Activated T-helper 1 cell treated with Interleukin-2 at 50 U/mL for 16 hours (primary cell): ENCODE measurements around the gene FANCC.
"Not testable (repeated sequence)": the region's sequence is repeated elsewhere in the genome, so short reads cannot be mapped to it uniquely, and the experiment has no call there.

Source experiments
- DNase-seq: peaks from one replicate; pipeline ENCODE4 v3.0.0-alpha.2; 2020; ENCODE audit warnings: low read depth

FANCC gene

GRCh38 chr9:95226921-95227320 lies 90.6 kb downstream of the FANCC start:
- no peak for DNase-seq

DNA sequence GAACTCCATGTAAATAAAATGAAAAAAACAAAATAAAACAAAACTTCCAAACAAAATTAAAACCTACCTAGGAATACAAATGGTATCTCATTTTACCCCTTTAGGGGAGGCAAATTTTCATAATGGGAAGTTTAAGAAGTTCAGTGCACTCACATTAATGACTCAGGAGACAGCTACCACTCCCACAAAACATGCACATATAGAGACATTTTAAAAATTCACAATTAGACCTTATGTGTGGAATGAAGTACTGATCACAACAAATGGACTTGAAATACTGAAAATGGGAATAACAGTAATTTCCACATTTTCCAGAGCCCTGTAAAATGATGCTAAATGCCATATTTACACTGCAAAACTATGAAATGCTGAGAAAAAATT lies 91.8 kb downstream of the FANCC start:
- DNase-seq = no peak

GRCh38 chr9:95225076-95225725 lies 92.3 kb downstream of the FANCC start:
- DNase-seq = no peak

GRCh38 chr9:95224376-95225019 lies 93.0 kb downstream of the FANCC start:
- no peak for DNase-seq

DNA sequence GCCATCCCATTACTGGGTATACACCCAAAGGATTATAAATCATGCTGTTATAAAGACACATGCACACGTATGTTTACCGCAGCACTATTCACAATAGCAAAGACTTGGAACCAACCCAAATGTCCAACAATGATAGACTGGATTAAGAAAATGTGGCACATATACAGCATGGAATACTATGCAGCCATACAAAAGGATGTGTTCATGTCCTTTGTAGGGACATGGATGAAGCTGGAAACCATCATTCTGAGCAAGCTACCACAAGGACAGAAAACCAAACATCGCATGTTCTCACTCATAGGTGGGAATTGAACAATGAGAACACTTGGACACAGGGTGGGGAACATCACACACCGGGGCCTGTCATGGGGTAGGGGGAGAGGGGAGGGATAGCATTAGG lies 97.2 kb downstream of the FANCC start:
- not testable (repeated sequence) for DNase-seq

DNA sequence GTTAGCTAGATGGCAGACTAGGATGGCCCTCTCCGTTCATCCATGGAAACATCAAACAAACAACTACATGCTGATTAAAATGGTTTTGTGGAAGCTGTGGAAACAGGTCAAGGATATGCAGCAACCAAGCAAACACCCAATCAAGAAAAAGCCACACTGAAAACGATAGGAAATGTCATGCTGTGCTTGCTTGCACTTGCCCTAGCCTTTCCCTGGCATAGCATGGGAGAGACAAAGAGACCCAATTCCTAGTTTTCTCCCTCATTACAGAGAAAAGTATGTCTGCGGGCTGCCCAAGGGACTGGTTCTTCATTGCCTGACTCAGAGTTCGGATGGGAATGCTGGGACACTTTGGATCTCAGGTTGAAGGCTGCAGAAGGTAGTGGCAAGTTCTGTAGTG lies 98.7 kb downstream of the FANCC start:
- DNase-seq = no peak

GRCh38 chr9:95217936-95218335 lies 99.6 kb downstream of the FANCC start:
- DNase-seq = no peak

DNA sequence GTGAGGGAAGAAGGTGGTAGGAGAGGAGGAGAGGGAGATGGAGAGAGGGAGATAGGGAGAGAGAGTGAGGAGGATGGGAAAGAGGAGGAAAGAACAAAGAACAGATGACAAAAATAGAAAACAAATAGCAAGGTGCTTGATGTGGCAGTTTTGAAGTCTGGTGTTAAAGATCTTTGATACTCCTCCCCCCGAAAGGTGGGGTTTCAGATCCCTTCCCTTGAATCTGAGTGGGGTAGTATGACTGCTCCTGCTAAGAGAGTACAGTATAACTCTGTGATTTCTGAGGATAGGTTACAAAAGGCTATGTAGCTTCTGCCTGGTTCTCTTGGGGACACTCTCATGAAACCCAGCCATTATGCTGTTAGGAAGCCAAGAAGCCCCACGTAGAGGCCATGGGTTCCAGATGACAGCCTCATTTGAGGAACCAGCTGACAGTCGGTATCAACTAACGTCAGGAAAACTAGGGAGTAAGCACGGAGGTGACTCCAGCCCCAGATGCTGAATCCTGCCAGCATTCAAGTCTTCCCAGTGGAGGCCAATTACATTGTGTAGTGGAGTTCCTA lies 102.1 kb downstream of the FANCC start:
- DNase-seq = no peak

DNA sequence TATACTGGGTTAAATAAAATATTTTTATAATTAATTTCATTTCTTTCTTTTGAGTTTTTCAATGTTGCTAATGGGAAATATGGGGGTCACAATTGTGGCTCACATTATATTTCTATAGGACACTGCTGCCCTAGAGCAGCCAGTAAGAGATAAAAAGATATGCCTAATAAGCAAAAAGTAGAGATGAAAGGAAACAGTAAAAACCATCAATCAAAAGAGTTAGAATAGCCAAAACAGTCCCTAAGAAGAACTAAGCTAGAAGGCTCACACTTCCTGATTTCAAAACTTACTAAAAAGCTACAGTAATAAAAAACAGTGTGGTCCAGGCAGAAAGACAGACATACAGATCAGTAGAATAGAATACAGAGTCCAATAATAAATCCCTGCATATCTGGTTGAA lies 104.4 kb downstream of the FANCC start:
- DNase-seq = no peak

DNA sequence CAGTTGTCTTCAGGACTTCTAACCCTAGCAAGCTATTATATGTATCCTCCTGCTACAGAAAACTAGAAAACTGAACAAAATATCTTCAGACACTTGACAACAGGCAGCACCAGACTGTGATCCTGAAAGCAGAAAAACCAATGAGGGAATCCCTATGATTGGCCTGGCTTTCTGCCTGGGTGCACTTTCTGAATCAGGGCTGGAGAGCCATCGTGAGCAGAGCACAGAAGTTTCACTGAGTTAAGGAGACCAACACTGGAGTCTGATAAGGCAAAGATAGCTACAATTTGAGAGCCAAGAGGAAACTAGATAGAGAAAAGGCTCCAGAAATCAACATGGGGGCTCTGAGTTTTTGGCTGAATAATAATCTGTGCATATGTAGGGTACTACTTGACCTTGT lies 106.5 kb downstream of the FANCC start:
- no peak for DNase-seq

- no peak for DNase-seq
Observed at GRCh38 chr9:95207403-95207802, 110.1 kb downstream of the FANCC start.

DNA sequence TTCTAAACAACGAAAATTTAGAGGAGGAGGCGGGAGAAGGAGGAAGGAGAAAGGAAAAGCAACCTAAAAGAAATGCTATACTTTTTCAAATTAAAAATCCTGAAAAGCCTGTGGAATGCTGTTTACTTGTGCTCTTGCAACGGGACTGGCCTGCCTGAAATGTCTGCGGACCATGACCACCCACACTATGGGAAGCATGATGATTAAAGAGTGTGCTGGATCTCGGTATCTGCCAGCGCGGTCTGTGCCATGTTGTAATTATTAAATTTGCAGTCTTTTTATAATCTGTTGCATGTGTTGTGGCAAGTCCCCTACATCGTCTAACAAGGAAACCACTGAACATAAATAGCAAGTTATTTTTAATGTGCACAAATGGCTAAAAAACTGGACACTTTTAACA lies 111.4 kb downstream of the FANCC start:
- no peak for DNase-seq

GRCh38 chr9:95204710-95205109 lies 112.8 kb downstream of the FANCC start:
- DNase-seq = no peak

DNA sequence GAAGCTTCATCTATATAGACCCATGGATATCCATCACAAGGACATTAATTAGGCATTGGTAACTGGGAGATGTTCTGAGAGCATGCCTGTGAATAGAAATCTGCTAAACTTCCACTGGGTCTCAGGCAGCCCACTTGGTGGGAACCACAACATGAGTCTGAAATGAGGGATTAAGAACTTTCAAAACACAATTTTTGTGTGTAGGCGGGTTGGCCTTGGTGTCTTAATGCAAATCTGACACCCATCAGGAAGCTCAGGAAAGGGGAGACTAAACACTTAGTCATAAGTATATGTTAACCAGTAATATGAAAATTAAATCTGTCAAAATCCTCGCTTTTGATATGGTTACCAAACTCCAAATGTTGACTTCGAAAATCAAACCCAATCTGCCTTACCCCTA lies 113.2 kb downstream of the FANCC start:
- DNase-seq = no peak

DNA sequence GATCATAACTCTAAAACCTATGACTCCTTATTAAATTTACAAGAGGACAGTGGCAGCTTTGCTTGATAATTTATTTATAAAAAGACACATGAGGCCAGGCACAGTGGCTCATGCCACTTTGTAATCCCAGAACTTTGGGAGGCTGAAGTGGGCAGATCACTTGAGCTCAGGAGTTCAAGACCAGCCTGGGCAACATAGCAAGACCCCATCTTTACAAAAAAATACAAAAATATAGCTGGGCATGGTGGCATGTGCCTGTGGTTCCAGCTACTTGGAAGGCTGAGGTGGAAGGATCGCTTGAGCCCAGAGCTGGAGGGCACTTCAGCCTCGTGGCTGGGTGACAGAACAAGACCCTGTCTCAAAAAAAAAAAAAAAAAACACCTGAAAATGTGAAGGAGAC lies 114.5 kb downstream of the FANCC start:
- not testable (repeated sequence) for DNase-seq

DNA sequence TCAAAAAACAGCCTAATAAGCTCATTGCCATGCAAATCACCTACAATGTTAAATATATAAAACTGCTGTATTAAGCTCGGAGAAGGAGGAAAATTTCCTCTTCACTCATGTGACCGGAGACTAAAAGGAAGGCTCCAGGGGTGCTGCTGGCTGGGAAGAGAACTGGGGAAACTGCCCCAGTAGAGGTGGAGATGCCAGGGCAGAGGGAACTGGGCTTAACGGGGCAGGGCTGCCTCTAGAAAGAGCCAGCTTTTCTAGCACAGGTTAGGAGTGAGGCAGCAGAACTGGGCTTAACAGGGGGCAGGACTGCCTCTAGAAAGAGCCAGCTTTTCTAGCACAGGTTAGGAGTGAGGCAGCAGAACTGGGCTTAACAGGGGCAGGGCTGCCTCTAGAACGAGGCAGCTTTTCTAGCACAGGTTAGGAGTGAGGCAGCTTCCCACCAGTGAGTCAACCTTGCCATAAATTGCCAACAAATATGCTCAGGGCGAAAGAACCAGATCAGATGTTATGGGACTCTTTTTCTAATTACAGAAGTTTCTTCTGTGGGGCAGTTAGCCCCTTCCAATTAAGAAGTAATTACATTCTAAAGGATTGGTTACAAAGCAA lies 115.3 kb downstream of the FANCC start:
- no peak for DNase-seq

DNA sequence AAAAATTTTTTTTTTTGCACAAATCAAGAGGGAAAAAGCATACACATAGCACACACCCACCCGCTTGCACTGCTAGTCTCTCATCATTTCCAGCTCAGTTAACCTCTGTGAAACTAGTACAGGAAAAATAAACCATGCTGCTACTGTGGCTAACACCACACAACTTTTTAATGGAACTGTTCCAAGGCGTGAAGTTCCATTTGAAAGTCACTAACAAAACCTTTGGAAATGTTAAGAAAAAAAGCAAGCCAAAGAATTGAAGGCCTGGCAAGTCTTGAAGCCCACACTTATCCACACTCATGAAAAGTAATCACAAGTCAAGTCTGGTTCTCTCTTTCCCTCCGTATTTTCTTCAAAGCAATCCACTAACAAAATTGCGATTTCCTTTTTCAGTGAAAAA lies 116.3 kb downstream of the FANCC start:
- no peak for DNase-seq

GRCh38 chr9:95197692-95198271 lies 119.7 kb downstream of the FANCC start:
- no peak for DNase-seq

DNA sequence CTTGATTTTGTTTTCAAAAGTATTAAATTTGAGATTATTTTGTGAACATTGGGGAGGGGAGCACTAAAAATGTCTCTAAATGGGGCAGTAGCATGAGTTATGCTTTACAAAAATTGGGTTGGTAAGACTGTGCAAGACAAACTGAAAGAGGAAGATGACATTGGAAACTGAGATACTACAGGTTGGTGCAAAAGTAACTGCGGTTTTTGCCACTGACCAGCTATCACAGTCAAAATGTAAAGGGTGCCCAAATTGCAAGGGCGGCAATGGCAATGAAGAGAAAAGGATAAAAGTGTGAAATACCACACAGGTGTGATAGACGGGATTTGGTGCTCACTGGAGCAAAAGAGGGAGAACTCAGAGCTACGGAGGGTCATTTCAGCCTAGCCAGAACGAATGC lies 124.0 kb downstream of the FANCC start:
- no peak for DNase-seq

GRCh38 chr9:95193067-95193466 lies 124.4 kb downstream of the FANCC start:
- no peak for DNase-seq

GRCh38 chr9:95192631-95193030 lies 124.9 kb downstream of the FANCC start:
- no peak for DNase-seq

DNA sequence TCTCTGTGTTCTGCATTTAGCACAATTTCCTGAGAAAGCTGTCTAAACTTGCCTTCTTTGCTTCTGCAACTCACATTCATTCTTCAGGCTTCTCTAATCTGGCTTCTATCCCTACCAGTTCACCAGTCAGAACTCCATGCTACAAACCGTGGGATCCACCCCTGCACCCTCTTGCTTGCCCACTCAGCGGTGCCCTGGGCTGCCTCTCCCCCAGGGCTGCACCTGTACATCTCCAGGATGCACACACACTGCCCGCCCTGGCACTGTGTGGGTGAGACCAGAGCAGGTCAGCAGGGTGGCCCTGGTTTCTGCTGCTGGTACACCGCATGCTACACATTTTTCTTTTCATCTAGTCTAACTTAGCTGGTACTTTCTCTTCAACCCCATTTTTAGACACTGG lies 127.1 kb downstream of the FANCC start:
- DNase-seq = no peak
